IMR-90 (cell line): Measurements from ENCODE around the gene SORCS1. TPM values are rescaled to one million over a fixed set of nuclear protein-coding genes. Genes with fewer than 3 reads are reported as not detected.

ENCODE experiments used
- ATAC-seq: fragments of 200-7000 bp; cut with Tn5 transposase; 2 replicates; pipeline ENCODE4 v1.9.1; 2020; ENCODE audit warnings: low read depth, mild to moderate bottlenecking, moderate library complexity
- BruUV-seq: library from RNA; stranded (reverse); fragments of 400-500 nt; replicated peaks from 2 replicates; lab custom pipeline; 2021; lab: Mats Ljungman, UMichigan
- CTCF ChIA-PET: fragments of 300-600 bp; formaldehyde crosslinking; extraction: SDS; loops from one replicate; lab custom pipeline; 2021; ENCODE audit warnings: antibody characterized with exemption; lab: Yijun Ruan, JAX
- POLR2A ChIA-PET: fragments of 300-600 bp; sonication (Branson Sonifier 250); formaldehyde crosslinking; loops from one replicate; lab custom pipeline; 2022; ENCODE audit warnings: antibody characterized with exemption; ENCODE audit not compliant: unreplicated experiment; lab: Charles Lee
- DNase-seq: peaks from one replicate; pipeline ENCODE4 v3.0.0; 2013
- H2AFZ ChIP-seq: replicated peaks from 2 replicates; pipeline ENCODE3; 2013; ENCODE audit warnings: low read length, mild to moderate bottlenecking; ENCODE audit not compliant: poor library complexity
- H2AK5ac ChIP-seq: 2 replicates; pipeline ENCODE4 v1.6.1; 2013; ENCODE audit warnings: low read depth, low read length, inconsistent platforms
- H2AK9ac ChIP-seq: replicated peaks from 2 replicates; pipeline ENCODE3; 2013; ENCODE audit warnings: mild to moderate bottlenecking, low read depth, low read length, moderate library complexity; ENCODE audit not compliant: poor library complexity
- H2BK120ac ChIP-seq: 2 replicates; pipeline ENCODE4 v1.6.1; 2013; ENCODE audit warnings: low read depth, low read length, inconsistent platforms
- H2BK15ac ChIP-seq: 3 replicates; pipeline ENCODE4 v1.6.1; 2013; ENCODE audit warnings: low read depth, low read length, inconsistent platforms
- H2BK20ac ChIP-seq: 2 replicates; pipeline ENCODE4 v1.6.1; 2013; ENCODE audit warnings: low read depth, mild to moderate bottlenecking, inconsistent platforms, low read length, moderate library complexity
- H2BK5ac ChIP-seq: 2 replicates; pipeline ENCODE4 v1.6.1; 2013; ENCODE audit warnings: mild to moderate bottlenecking, low read depth, low read length, inconsistent platforms; ENCODE audit not compliant: poor library complexity, severe bottlenecking
- H3K14ac ChIP-seq: replicated peaks from 2 replicates; pipeline ENCODE4 v1.6.1; 2013; ENCODE audit warnings: low read depth, low read length, inconsistent platforms
- H3K18ac ChIP-seq: 2 replicates; pipeline ENCODE4 v1.6.1; 2013; ENCODE audit warnings: low read depth, low read length, control low read depth
- H3K23ac ChIP-seq: 2 replicates; pipeline ENCODE4 v1.6.1; 2013; ENCODE audit warnings: low read depth, low read length, inconsistent platforms
- H3K27ac ChIP-seq: 2 replicates; pipeline ENCODE4 v1.5.1; 2013; ENCODE audit warnings: mild to moderate bottlenecking, control low read depth, low read length; ENCODE audit not compliant: insufficient read depth
- H3K27me3 ChIP-seq: 2 replicates; pipeline ENCODE4 v1.6.1; 2013; ENCODE audit warnings: low read length; ENCODE audit not compliant: control insufficient read depth, insufficient read depth
- H3K36me3 ChIP-seq: 2 replicates; pipeline ENCODE4 v1.6.1; 2013; ENCODE audit warnings: low read length, mixed read lengths; ENCODE audit not compliant: control insufficient read depth, insufficient read depth
- H3K4ac ChIP-seq: 2 replicates; pipeline ENCODE4 v1.6.1; 2013; ENCODE audit warnings: low read depth, low read length, inconsistent platforms
- H3K4me1 ChIP-seq: 2 replicates; pipeline ENCODE4 v1.6.1; 2013; ENCODE audit warnings: low read length, mixed read lengths; ENCODE audit not compliant: control insufficient read depth, insufficient read depth
- H3K4me2 ChIP-seq: 2 replicates; pipeline ENCODE4 v1.6.1; 2013; ENCODE audit warnings: low read depth, mild to moderate bottlenecking, control low read depth, low read length, moderate library complexity
- H3K4me3 ChIP-seq: 2 replicates; pipeline ENCODE4 v1.5.1; 2013; ENCODE audit warnings: low read depth, mild to moderate bottlenecking, control low read depth, low read length, moderate library complexity; ENCODE audit not compliant: insufficient read depth
- H3K56ac ChIP-seq: 2 replicates; pipeline ENCODE4 v1.6.1; 2013; ENCODE audit warnings: low read length, inconsistent platforms; ENCODE audit not compliant: insufficient read depth; ENCODE audit errors: extremely low read depth
- H3K79me1 ChIP-seq, 2 experiments: 2 replicates each; pipeline ENCODE4 v1.6.1; 2013; ENCODE audit warnings: low read length in 2 of 2, inconsistent platforms in 1 of 2, low read depth in 1 of 2
- H3K9ac ChIP-seq: 2 replicates; pipeline ENCODE4 v1.6.1; 2013; ENCODE audit warnings: low read depth, low read length, control low read depth
- H3K9me1 ChIP-seq: 2 replicates; pipeline ENCODE4 v1.6.1; 2013; ENCODE audit warnings: low read length, inconsistent platforms; ENCODE audit not compliant: insufficient read depth
- H3K9me3 ChIP-seq: 2 replicates; pipeline ENCODE4 v1.6.1; 2013; ENCODE audit warnings: low read length; ENCODE audit not compliant: control insufficient read depth, insufficient read depth
- H4K20me1 ChIP-seq: 2 replicates; pipeline ENCODE4 v1.6.1; 2013; ENCODE audit warnings: low read length, inconsistent platforms; ENCODE audit not compliant: insufficient read depth
- H4K5ac ChIP-seq: 2 replicates; pipeline ENCODE4 v1.6.1; 2013; ENCODE audit warnings: mild to moderate bottlenecking, low read depth, low read length, control low read depth
- H4K8ac ChIP-seq, 2 experiments: 2 replicates each; pipeline ENCODE4 v1.6.1; 2013; ENCODE audit warnings: low read depth in 2 of 2, low read length in 2 of 2, control low read depth in 1 of 2, inconsistent platforms in 1 of 2
- H4K91ac ChIP-seq: 2 replicates; pipeline ENCODE4 v1.6.1; 2013; ENCODE audit warnings: low read depth, low read length, inconsistent platforms; ENCODE audit not compliant: insufficient read depth
- CEBPB ChIP-seq: IDR thresholded peaks from 2 replicates; pipeline ENCODE4 v1.6.1; 2012; ENCODE audit warnings: low read depth, low read length, improper control_type of control experiment
- CTCF ChIP-seq: conservative IDR thresholded peaks from 2 replicates; pipeline ENCODE4 v1.5.1; 2012; ENCODE audit warnings: mild to moderate bottlenecking, low read depth, low read length, improper control_type of control experiment
- FOS ChIP-seq: fragments of 150-350 bp; IDR thresholded peaks from 2 replicates; pipeline ENCODE4 v1.6.1; 2016; ENCODE audit warnings: low read depth, low read length
- MAFK ChIP-seq: IDR thresholded peaks from 2 replicates; pipeline ENCODE4 v1.6.1; 2012; ENCODE audit warnings: low read depth, low read length, improper control_type of control experiment
- MAZ ChIP-seq: IDR thresholded peaks from 2 replicates; pipeline ENCODE4 v1.6.1; 2012; ENCODE audit warnings: low read depth, mild to moderate bottlenecking, low read length, improper control_type of control experiment, moderate library complexity, borderline replicate concordance
- MXI1 ChIP-seq: IDR thresholded peaks from 2 replicates; pipeline ENCODE4 v1.6.1; 2012; ENCODE audit warnings: low read depth, mild to moderate bottlenecking, low read length, moderate library complexity, borderline replicate concordance
- POLR2A ChIP-seq: IDR thresholded peaks from 2 replicates; pipeline ENCODE4 v1.6.1; 2012; ENCODE audit warnings: mild to moderate bottlenecking, low read depth, low read length
- RAD21 ChIP-seq: IDR thresholded peaks from 2 replicates; pipeline ENCODE4 v1.6.1; 2012; ENCODE audit warnings: low read length, improper control_type of control experiment
- SMC3 ChIP-seq: fragments of 150-350 bp; IDR thresholded peaks from 2 replicates; pipeline ENCODE4 v1.6.1; 2016; ENCODE audit warnings: low read depth, mild to moderate bottlenecking, antibody characterized with exemption, low read length, moderate library complexity
- USF2 ChIP-seq: fragments of 150-350 bp; IDR thresholded peaks from 2 replicates; pipeline ENCODE4 v1.6.1; 2017; ENCODE audit warnings: mild to moderate bottlenecking, antibody characterized with exemption, low read length, low read depth
- WGBS, 2 experiments: methylation state at CpG; one replicate each; pipeline versions ENCODE4 v1.1.5 to v1.1.7; 2013; ENCODE audit warnings: missing lambda C conversion rate in 2 of 2; ENCODE audit not compliant: insufficient read length in 1 of 2; ENCODE audit errors: extremely low coverage in 2 of 2; 5-methylcytosine and 5-hydroxymethylcytosine counted together
- dilution Hi-C: fragments of 300-500 bp; cut with HindIII; formaldehyde crosslinking; loops from one replicate; pipeline ENCODE4 v1.14.3; 2018; ENCODE audit warnings: low sequenced_read_pairs; ENCODE audit not compliant: unreplicated experiment
- in situ Hi-C: fragments of 300-500 bp; cut with MboI; formaldehyde crosslinking; loops from 3 replicates; pipeline ENCODE4 v1.14.3; 2019; ENCODE audit warnings: low sequenced_read_pairs, inconsistent platforms, mixed read lengths
- intact Hi-C: fragments of 100-400 bp; cut with micrococcal nuclease; formaldehyde crosslinking; loops from 2 replicates; pipeline ENCODE4 v1.10.0; 2022
- polyA plus RNA-seq, 3 experiments: library from polyadenylated mRNA; depleted of rRNA; stranded (reverse); fragments of >200 nt; gene quantifications; 2 replicates each; pipeline ENCODE4 v1.2.3, GENCODE V29; 2012; ENCODE audit warnings: low replicate concordance in 1 of 3
- total RNA-seq: library from RNA; depleted of rRNA; stranded (reverse); fragments of >200 nt; gene quantifications from 2 replicates; pipeline ENCODE4 v1.2.3, GENCODE V29; 2012

Gene SORCS1
- total and polyA plus RNA-seq, 2 of the 4 experiments (the other 2 are of a cell fraction) = under 0.01 TPM; not detected in 1

DNA sequence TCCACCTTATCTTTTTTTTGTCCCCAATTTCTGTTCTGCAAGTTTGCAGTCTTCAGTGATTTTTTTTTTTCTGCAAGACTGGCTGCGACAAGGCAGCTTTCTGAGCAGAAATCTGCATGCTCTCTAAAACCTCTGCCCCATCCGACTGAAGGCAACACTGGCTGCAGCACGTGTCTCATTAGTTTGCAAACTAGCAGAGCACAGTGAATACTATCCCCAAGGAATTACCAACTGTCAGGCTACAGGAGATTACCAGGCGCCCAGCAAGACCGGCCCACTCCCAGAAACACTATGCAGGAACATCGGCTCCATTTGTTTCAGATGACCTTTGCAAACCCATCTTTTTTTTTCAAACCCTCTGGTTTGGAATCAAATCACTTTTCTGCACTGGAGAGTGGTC lies 538.8 kb downstream of the SORCS1 start:
- dilution Hi-C loops (no loop called here), intact Hi-C loops (loop anchor here (1.0 to 2.0 kb wide), 2 partner anchors 57 to 1919 kb away; no protein-coding TSS in a partner anchor), in situ Hi-C loops (no loop called here)
- no peak overlapping the region for H2BK20ac ChIP-seq
- TF ChIP-seq RAD21 = no peak
- TF ChIP-seq FOS = no peak
- no peak for TF ChIP-seq CTCF
- TF ChIP-seq MXI1 = no peak
- no peak for TF ChIP-seq POLR2A
- TF ChIP-seq MAZ = no peak
- no peak for TF ChIP-seq MAFK
- TF ChIP-seq USF2 = no peak
- TF ChIP-seq SMC3 = no peak
- TF ChIP-seq CEBPB = no peak
- H3K56ac ChIP-seq = no peak overlapping the region
- H3K36me3 ChIP-seq = no peaks in the 10 kb centered on the region
- ATAC-seq (no peak), DNase-seq (no peak)
- H3K9me3 ChIP-seq = no peaks in the 10 kb centered on the region
- ChIA-PET CTCF (interaction anchor here (0.6 to 0.7 kb wide), 3 partner anchors 455 to 1720 kb away, joined by 3 to 4 read pairs (median 3); no protein-coding TSS in a partner anchor), POLR2A (no interaction called here)
- WGBS, 2 experiments = no CpG with 5 or more reads among the region's 6 CpGs
- no peak overlapping the region for H2BK120ac ChIP-seq
- H2AFZ ChIP-seq = no peak overlapping the region
- H3K4me2 ChIP-seq = no peak overlapping the region
- no peaks in the 10 kb centered on the region for H3K27me3 ChIP-seq
- H3K23ac ChIP-seq = no peak overlapping the region
- H3K9me1 ChIP-seq = no peaks in the 10 kb centered on the region
- H4K5ac ChIP-seq = no peak overlapping the region
- BruUV-seq = no TSS peak
- H2AK9ac ChIP-seq = no peak overlapping the region
- no peaks in the 10 kb centered on the region for H4K20me1 ChIP-seq
- H2BK15ac ChIP-seq = no peak overlapping the region
- no peak overlapping the region for H3K14ac ChIP-seq
- no peak overlapping the region for H2AK5ac ChIP-seq
- H3K4me1 ChIP-seq = no peaks in the 10 kb centered on the region
- H3K9ac ChIP-seq = no peak overlapping the region
- H4K8ac ChIP-seq = no peak overlapping the region
- H4K91ac ChIP-seq = no peak overlapping the region
- no peak overlapping the region for H3K27ac ChIP-seq
- no peaks in the 10 kb centered on the region for H3K79me1 ChIP-seq
- no peak overlapping the region for H3K18ac ChIP-seq
- H3K4ac ChIP-seq = no peak overlapping the region
- no peak overlapping the region for H2BK5ac ChIP-seq
- H3K4me3 ChIP-seq = no peak overlapping the region
